SU-DHL-6 (cell line): ENCODE data around the gene CDC6.
"Not testable (repeated sequence)": the region's sequence is repeated elsewhere in the genome, so short reads cannot be mapped to it uniquely, and the experiment has no call there.

Experiments
- H2AFZ ChIP-seq: fragments of 200-600 bp; sonication (generic); 2 replicates; pipeline ENCODE4 v1.6.1; 2014; ENCODE audit warnings: low read depth, mild to moderate bottlenecking, moderate library complexity, mixed read lengths, antibody characterized with exemption, low read length; ENCODE audit not compliant: severe bottlenecking
- H3F3A ChIP-seq: fragments of 200-600 bp; shearing (Covaris generic); 2 replicates; pipeline ENCODE4 v1.6.0; 2016; ENCODE audit warnings: antibody characterized with exemption, mild to moderate bottlenecking; ENCODE audit not compliant: insufficient read depth
- H3K27ac ChIP-seq: fragments of 200-600 bp; sonication (generic); 2 replicates; pipeline ENCODE4 v1.5.1; 2016; ENCODE audit warnings: low read depth, mild to moderate bottlenecking, low read length, moderate library complexity, mixed read lengths
- H3K27me3 ChIP-seq: fragments of 200-600 bp; sonication (generic), shearing (Covaris generic); 2 replicates; pipeline ENCODE4 v1.6.0; 2014; ENCODE audit warnings: mild to moderate bottlenecking, low read length
- H3K36me3 ChIP-seq: fragments of 200-600 bp; sonication (generic); 2 replicates; pipeline ENCODE4 v1.6.1; 2014; ENCODE audit warnings: mild to moderate bottlenecking, low read length, mixed read lengths
- H3K4me2 ChIP-seq: fragments of 300-600, 200-600 bp; shearing (Covaris generic), sonication (generic); 2 replicates; pipeline ENCODE4 v1.6.0; 2014; ENCODE audit warnings: low read length, low read depth, mild to moderate bottlenecking; ENCODE audit not compliant: poor library complexity, severe bottlenecking
- H3K4me3 ChIP-seq: fragments of 200-600 bp; sonication (generic); 2 replicates; pipeline ENCODE4 v1.5.1; 2014; ENCODE audit warnings: antibody characterized with exemption, low read length, mild to moderate bottlenecking, mixed read lengths; ENCODE audit not compliant: insufficient read depth, poor library complexity, severe bottlenecking
- H3K79me2 ChIP-seq: fragments of 200-600 bp; sonication (generic); 2 replicates; pipeline ENCODE4 v1.6.1; 2014; ENCODE audit warnings: mild to moderate bottlenecking, low read length, moderate library complexity; ENCODE audit not compliant: insufficient read depth
- H3K9ac ChIP-seq: fragments of 200-600 bp; sonication (generic); 2 replicates; pipeline ENCODE4 v1.7.0; 2014; ENCODE audit warnings: mild to moderate bottlenecking, low read length
- H3K9me2 ChIP-seq: fragments of 200-600 bp; sonication (generic); replicated peaks from 2 replicates; pipeline ENCODE4 v1.6.1; 2014; ENCODE audit warnings: low read length; ENCODE audit not compliant: insufficient read depth
- H3K9me3 ChIP-seq: fragments of 200-600 bp; sonication (generic); 2 replicates; pipeline ENCODE4 v1.6.1; 2014; ENCODE audit warnings: low read length, mixed read lengths; ENCODE audit not compliant: insufficient read depth
- H4K20me1 ChIP-seq: fragments of 200-600 bp; sonication (generic); 2 replicates; pipeline ENCODE4 v1.6.1; 2014; ENCODE audit warnings: low read depth, mild to moderate bottlenecking, antibody characterized with exemption, low read length, moderate library complexity, mixed read lengths
- EZH2phosphoT487 ChIP-seq: fragments of 200-600 bp; sonication (generic), shearing (Covaris generic); conservative IDR thresholded peaks from 2 replicates; pipeline ENCODE4 v1.6.1; 2018; ENCODE audit warnings: mild to moderate bottlenecking, antibody characterized with exemption, low read length, moderate library complexity, mixed read lengths
- TF ChIP-seq, protein P1 (sequence below): fragments of 200-600 bp; sonication (generic); IDR thresholded peaks from one replicate; pipeline ENCODE4 v1.5.1; 2017; ENCODE audit warnings: antibody characterized with exemption, mild to moderate bottlenecking, low read length, moderate library complexity; ENCODE audit not compliant: insufficient read depth, poor library complexity, severe bottlenecking

The CDC6 gene

DNA sequence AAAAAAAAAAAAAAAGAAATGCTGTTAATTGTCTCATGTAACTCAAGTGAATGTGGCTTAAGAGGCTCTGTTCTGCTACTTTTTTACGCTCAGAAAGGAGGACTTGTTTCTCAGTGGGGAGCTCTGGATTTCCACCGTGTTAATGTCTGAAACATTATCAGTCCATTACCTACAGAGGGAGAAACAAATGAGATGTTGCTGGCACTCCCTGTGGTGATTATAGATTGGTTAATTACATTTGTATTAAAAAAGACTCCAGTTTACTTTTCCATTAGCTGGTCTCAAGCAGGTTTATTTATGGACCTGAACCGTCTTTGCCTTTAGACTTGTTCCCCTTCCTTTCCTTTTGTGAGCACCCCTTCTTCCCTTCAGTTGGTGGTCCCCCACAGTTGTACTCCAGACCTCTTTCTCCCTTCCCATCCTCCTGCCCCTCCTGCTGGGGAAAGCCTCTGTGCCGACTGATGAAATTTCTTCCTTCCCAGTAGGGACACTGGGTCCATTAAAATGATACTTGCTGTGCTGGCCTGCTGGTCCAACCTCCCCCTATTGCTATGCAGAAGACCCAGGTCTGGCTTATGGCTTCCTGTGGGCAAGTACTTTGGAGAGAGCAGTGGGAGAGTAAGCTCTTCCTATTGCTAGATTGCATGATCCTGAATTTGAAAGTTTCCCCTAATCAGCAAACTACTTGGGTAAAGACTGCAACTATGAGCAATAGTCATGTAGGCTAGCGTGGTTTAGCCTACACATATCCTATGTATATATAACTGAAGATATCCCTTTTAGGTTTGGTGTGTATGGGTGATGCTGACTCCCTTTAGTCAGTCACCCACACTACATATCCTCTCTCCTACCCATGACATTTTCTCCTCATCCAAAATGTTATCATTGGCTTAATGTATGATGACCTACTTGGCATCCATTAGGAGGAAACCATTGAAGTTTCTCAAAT lies 8.1 kb downstream of the CDC6 start:
- no peaks in the 10 kb centered on the region for H3K27me3 ChIP-seq
- H3K36me3 ChIP-seq = peaks cover 67% of the 10 kb centered on the region
- no peak overlapping the region for H3K4me3 ChIP-seq
- H3K79me2 ChIP-seq = peaks cover 10% of the 10 kb centered on the region
- no peak overlapping the region for H3K4me2 ChIP-seq
- no peak overlapping the region for H3K9ac ChIP-seq
- no peaks in the 10 kb centered on the region for H3K9me3 ChIP-seq
- TF ChIP-seq, protein P1, sequence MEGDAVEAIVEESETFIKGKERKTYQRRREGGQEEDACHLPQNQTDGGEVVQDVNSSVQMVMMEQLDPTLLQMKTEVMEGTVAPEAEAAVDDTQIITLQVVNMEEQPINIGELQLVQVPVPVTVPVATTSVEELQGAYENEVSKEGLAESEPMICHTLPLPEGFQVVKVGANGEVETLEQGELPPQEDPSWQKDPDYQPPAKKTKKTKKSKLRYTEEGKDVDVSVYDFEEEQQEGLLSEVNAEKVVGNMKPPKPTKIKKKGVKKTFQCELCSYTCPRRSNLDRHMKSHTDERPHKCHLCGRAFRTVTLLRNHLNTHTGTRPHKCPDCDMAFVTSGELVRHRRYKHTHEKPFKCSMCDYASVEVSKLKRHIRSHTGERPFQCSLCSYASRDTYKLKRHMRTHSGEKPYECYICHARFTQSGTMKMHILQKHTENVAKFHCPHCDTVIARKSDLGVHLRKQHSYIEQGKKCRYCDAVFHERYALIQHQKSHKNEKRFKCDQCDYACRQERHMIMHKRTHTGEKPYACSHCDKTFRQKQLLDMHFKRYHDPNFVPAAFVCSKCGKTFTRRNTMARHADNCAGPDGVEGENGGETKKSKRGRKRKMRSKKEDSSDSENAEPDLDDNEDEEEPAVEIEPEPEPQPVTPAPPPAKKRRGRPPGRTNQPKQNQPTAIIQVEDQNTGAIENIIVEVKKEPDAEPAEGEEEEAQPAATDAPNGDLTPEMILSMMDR = no peak
- TF ChIP-seq EZH2phosphoT487 = no peak
- H2AFZ ChIP-seq = no peak overlapping the region
- no peaks in the 10 kb centered on the region for H3K9me2 ChIP-seq
- H3K27ac ChIP-seq = no peak overlapping the region
- H4K20me1 ChIP-seq = peaks cover 4% of the 10 kb centered on the region
- H3F3A ChIP-seq = peaks cover 9% of the 10 kb centered on the region; the same call in 1 of the 2 replicates

DNA sequence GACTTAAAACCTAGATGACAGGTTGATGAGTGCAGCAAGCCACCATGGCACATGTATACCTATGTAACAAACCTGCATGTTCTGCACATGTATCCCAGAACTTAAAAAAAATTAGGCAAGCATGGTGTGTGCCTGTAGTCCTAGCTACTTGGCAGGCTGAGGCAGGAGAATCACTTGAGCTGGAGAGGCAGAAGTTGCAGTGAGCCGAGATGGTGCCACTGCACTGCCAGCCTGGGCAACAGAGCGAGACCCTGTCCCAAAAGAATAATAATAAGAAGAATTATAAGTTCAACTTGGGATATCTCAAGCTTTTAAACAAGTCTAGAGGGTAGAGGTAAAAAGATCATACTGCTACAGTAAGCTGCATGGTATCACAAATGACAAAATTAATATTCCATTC lies 9.8 kb downstream of the CDC6 start:
- no peaks in the 10 kb centered on the region for H3K27me3 ChIP-seq
- H3F3A ChIP-seq = peaks cover 20% of the 10 kb centered on the region; the same call in 1 of the 2 replicates
- peaks cover 77% of the 10 kb centered on the region for H3K36me3 ChIP-seq
- H3K27ac ChIP-seq = no peak overlapping the region
- H3K4me3 ChIP-seq = no peak overlapping the region
- H3K9me2 ChIP-seq = no peaks in the 10 kb centered on the region
- no peaks in the 10 kb centered on the region; the same call in 1 of the 2 replicates for H4K20me1 ChIP-seq
- H2AFZ ChIP-seq = no peak overlapping the region
- no peak overlapping the region for H3K4me2 ChIP-seq
- no peaks in the 10 kb centered on the region for H3K9me3 ChIP-seq
- H3K9ac ChIP-seq = no peak overlapping the region
- H3K79me2 ChIP-seq = peaks cover 3% of the 10 kb centered on the region; the same call in 1 of the 2 replicates
- no peak for TF ChIP-seq EZH2phosphoT487

DNA sequence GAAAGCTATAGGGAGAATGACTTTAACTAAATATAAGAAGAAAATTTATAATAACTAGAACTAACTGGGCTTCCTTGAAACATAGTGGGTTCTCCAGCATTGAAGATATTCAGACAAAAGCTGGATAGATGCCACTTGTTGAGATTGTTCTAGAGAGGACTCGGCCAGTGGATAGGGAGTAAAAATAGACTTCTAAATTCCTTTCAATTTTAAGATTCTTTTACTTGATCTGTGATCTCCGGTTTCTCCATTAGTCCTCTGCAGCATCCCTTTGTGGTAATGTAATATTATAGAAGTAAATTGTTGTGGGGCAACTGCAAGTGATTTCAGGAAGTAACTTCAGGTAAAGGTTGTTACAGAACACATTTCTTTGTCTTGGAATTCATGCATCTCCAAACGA lies 11.0 kb downstream of the CDC6 start:
- Histone ChIP-seq H4K20me1 (peaks cover 6% of the 10 kb centered on the region), H3K36me3 (peaks cover 77% of the 10 kb centered on the region), H3K4me3 (no peak overlapping the region), H3K4me2 (no peak overlapping the region), H3K9me3 (no peaks in the 10 kb centered on the region), H3K27me3 (no peaks in the 10 kb centered on the region), H2AFZ (no peak overlapping the region), H3K9me2 (no peaks in the 10 kb centered on the region), H3K9ac (no peak overlapping the region), H3K79me2 (peaks cover 3% of the 10 kb centered on the region; the same call in 1 of the 2 replicates), H3K27ac (no peak overlapping the region), H3F3A (peaks cover 22% of the 10 kb centered on the region; the same call in 1 of the 2 replicates)
- no peak for TF ChIP-seq EZH2phosphoT487
- TF ChIP-seq, protein P1 = no peak

DNA sequence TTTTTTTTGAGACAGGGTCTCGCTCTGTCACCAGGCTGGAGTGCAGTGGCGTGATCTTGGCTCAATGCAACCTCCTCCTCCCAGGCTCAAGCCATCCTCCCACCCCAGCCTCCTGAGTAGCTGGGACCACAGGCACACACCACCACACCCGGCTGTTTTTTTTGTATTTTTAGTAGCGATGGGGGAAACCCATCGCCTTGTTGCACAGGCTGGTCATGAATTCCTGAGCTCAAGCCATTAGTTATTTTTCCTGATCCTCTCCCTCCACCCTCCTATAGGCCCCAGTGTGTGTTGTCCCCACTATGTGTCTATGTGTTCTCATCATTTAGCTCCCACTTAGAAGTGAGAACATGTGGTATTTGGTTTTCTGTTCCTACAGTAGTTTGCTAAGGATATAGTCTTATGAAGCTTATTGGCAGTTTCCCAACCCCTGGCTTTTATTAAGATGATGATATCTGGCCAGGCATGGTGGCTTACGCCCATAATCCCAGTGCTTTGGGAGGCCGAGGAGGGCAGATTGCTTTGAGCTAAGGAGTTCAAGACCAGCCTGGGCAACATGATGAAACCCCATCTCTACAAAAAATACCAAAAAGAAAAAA lies 11.6 kb downstream of the CDC6 start:
- not testable (repeated sequence) for H3K27ac ChIP-seq, H3K4me2 ChIP-seq, H3K4me3 ChIP-seq, H2AFZ ChIP-seq, H3K79me2 ChIP-seq, H3K27me3 ChIP-seq, H3K9ac ChIP-seq, H3K9me3 ChIP-seq, H4K20me1 ChIP-seq, H3K9me2 ChIP-seq
- peaks cover 72% of the 10 kb centered on the region for H3K36me3 ChIP-seq
- peaks cover 22% of the 10 kb centered on the region; the same call in 1 of the 2 replicates for H3F3A ChIP-seq
